Islet precursor cell (in vitro differentiated cells): Measurements from ENCODE around the gene F11.
"Not testable (repeated sequence)": the region's sequence is repeated elsewhere in the genome, so short reads cannot be mapped to it uniquely, and the experiment has no call there.

Experiments used
- DNase-seq: peaks from one replicate; pipeline ENCODE4 v3.0.0-alpha.2; 2018

The F11 gene

DNA sequence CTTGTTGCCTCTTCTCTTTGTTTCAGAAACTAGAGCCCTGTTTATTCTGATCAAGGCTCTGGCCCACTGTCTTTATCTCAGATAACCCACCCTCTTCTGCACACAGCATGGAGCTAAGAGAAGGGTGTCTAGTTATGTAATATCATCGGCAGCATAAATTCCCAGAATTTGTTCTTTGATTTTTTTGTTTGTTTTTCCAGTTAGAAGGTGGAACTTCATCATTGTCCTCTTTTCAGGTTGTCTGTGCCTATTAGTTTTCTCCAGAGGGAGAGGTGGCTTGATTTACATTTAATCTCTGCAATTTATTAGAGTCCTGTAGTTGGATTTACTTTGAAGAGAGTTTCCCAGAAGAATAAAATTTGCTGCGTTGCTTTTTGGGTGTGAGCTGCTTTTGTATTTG, 15.2 kb upstream of the F11 start:
- no peak for DNase-seq

DNA sequence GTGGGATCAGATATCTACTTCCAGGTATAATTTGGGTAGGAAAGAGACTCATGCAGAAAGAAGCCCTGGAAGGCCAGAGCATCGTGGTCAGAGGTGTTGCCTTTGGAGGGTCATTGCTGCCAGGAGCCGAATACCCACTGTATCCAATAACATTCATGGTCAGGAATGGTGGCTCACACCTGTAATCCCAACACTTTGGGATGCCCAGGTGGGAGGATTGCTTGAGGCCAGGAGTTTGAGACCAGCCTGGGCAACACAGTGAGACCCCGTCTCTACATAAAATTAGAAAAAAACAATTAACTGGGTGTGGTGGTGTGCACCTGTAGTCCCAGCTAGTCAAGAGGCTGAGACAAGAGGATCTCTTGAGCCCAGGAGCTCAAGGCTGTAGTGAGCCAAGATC, 10.9 kb upstream of the F11 start:
- no peak for DNase-seq

DNA sequence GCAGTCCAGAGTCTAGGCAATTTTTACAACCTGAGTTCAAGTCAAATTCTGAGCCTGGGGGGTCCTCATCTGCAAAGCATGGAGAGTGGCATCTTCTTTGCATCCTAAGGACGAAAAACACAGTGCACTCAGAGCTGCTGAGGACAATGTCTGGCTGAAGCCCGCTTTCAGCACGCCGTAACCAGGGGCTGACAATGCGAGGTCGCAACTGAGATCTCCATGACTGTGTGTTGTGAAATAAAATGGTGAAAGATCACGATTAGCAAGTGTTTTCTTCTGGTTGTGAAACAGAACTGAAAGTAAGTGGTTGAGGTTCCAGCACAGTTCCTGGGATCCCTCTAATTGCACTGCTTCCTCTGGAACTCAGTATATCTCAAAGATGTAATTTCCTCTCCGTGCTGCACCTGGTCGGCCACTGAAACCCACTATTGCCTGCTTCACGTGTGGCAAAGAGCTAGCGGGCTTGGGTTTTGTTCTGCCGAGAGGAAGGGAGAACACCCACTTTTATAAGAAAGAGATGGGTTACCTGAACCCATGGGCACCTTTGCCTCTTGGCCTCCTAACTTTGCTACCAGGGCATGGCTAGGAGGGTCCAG, 7.7 kb upstream of the F11 start:
- no peak for DNase-seq

DNA sequence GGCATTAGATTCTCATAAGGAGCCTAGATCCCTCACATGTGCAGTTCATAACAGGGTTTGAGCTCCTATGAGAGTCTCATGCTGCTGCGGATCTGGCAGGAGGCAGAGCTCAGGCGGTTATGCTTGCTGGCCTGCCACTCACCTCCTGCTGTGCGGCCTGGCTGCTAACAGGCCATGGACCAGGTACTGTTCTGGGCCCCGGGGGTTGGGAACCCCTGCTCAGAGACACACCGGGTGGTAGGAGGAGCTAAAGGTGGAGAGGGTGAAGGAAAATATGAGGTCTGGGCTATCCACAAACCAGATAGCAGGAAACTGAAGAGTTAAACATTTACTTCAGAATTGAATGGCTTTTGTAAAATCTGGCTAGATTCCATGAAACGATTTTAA, 5.9 kb upstream of the F11 start:
- DNase-seq = no peak

GRCh38 chr4:186260504-186261448, 5.2 kb upstream of the F11 start:
- no peak for DNase-seq

DNA sequence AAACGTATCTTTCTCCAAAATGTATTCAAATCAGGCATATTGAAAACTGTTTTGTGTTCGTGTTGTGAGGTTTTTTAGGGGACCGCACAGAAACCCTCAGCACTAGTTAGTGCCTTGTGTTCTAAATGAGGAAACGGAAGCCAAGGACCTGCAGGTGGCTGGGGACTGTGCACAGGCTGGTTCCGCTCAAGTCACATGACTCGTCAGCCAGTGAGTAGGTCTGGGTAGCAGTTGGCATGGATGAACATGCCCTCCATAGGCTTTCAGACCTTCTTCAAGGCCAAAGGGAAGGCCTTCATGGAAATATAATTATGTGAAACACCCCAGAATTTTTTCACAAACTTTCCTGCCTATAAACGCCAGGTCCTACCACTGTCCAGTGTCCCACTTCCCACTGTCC, 1.3 kb upstream of the F11 start:
- no peak for DNase-seq

- DNase-seq = not testable (repeated sequence)
Observed at GRCh38 chr4:186265250-186265649, 739 bp upstream of the F11 start.

GRCh38 chr4:186266729-186267456, 904 bp downstream of the F11 start:
- DNase-seq = peak; percentile 81

GRCh38 chr4:186271081-186271678, 5.2 kb downstream of the F11 start:
- no peak for DNase-seq

DNA sequence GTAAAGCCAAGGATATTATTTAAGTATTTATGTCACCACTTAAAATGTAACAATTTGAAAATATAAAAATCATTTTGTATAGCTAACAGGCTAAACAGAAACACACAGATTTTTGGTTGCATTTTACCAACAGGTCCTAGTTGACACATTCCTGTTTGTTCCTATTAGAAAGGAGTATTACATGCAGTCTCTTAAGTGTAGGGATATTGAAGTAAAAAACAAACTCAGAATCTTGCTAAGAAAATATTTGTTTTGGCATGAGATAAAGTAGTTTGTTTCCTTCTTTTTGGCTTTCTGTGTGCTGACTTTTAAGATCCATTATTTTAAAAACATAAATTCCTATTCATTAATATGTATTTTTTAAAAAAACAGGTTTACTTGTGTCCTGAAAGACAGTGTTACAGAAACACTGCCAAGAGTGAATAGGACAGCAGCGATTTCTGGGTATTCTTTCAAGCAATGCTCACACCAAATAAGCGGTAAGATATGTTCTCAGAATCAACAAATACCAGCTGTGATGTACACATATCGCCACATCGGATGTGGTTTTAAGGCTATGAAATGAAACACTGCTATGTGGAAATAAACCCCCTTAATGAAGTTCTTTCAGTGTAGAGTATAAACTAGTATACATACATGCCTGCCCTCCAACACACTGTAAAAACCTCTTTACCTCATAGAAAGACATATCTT, 6.9 kb downstream of the F11 start:
- no peak for DNase-seq

- not testable (repeated sequence) for DNase-seq
Observed at GRCh38 chr4:186273392-186273789, 7.4 kb downstream of the F11 start.

DNA sequence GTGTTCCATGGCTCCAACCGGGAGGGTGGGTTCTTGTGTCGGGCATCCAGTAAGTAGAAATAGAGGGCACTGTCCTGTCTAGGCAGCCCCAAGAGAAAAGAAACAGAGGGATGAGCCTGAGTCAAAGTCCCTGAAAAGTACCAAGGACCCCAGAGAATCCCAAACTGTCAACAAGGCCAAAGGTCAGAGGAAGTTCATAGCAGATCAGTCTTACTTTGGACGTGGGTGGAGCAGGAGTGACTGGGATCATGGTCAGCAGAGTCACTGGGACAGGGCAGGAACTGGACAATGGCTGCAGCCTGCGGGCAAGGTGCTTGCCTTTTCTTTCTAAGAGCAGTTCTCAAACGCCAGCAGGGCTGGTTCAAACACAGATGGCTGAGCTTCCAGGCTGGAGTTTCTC, 17.3 kb downstream of the F11 start:
- DNase-seq = no peak

DNA sequence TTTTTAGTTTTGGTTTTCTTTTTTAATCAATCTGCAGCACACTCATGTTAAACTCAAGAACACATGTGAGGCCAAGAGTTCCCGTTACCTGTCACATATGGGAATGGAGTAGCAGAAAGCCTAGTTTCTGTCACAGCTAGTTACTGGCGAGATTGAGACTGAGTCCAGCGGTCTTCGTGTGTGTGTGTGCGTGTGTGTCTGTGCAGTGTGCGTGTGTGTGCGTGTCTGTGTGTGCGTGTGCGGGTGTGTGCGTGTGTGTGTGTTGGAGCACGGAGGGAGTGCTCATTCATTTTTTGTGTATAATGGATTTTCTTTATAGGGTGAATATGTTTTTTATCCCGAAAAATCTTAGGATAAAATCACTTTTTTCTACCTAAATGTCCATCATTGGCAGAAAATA, 19.2 kb downstream of the F11 start:
- DNase-seq = no peak

DNA sequence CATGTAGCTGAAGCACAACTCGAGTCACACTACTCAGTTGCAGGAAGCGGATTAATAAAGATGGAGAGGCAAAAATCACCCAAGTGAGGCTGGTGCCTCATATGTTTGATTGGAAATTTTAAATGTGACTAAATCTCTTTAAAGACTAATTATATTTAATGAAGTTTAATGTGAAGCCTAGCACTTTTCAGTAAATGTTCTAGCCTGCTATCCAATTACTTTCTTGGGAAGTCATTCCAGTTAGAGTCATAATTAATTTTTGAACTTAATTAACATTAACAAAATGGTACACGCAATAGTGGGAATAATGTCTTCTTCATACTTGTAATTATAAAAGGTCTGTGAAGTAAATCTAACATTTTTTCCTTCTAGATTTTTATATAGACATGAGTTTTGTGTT, 20.6 kb downstream of the F11 start:
- DNase-seq = no peak

GRCh38 chr4:186291256-186291890, 25.4 kb downstream of the F11 start:
- DNase-seq = no peak

GRCh38 chr4:186294160-186294559, 28.2 kb downstream of the F11 start:
- DNase-seq = no peak

GRCh38 chr4:186296481-186296880, 30.5 kb downstream of the F11 start:
- DNase-seq = no peak

GRCh38 chr4:186297013-186297645, 31.1 kb downstream of the F11 start:
- DNase-seq = no peak

DNA sequence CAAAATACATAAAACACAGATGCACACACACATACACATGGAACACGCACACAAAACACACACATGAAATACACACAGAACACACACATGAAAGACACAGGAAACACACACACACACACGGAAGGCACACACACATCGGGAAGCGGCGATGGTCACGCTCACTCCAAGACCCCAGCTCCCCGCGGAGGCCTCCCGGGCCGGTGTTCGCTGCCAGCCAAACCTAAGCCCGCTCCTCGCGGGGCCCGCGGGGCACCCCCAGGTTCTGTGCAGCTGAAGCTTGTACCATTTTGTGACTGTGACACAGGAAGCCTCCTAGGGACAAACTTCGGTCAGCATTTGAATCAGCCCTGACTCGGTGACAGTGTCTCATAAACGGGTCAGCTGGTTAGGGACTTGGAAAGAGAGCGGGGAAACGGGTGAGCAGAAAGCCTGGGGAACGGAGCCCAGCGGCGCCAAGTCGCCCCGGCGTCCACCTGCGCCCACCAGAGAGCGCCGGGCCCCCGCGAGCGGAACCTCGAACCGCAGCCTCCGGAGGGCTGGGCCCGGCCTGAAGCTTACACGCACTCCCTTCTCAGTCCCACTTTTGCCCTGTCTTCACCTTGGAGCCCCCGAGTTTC, 32.1 kb downstream of the F11 start:
- DNase-seq = peak; percentile 55

GRCh38 chr4:186299291-186299690, 33.3 kb downstream of the F11 start:
- DNase-seq = no peak

GRCh38 chr4:186300659-186301390, 34.8 kb downstream of the F11 start:
- DNase-seq = no peak
